GM18505 (cell line): ENCODE data around the gene SH3BP5.

ENCODE experiments used
- ATAC-seq: cut with Tn5 transposase; IDR thresholded peaks from one replicate; pipeline ENCODE4 v1.9.1; 2021; ENCODE audit not compliant: unreplicated experiment
- POLR2A ChIP-seq: IDR thresholded peaks from 4 replicates; pipeline ENCODE4 v1.6.1; 2011; ENCODE audit warnings: borderline replicate concordance; ENCODE audit not compliant: insufficient read depth, insufficient read length; ENCODE audit errors: extremely low read depth

SH3BP5 gene

DNA sequence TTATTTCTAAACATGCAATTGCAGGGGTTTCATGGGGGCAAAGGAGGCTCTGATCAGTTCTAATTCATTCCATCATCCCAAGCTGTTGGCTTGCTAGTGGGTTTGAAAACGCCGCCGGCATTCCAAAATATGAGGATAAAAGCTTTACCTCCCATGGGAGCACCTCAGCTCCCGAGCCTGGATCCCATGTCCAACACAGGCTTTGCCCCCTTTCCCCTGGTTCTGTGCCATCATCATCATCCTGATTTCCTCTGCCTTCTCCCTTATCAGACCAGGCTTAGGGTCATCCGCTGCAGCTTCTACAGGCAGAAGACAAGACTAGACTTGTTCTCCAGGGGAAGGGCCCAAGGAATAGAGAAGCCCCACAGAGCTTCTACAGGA lies 25.4 kb downstream of the SH3BP5 start:
- no peak for ATAC-seq
- no peak for TF ChIP-seq POLR2A

DNA sequence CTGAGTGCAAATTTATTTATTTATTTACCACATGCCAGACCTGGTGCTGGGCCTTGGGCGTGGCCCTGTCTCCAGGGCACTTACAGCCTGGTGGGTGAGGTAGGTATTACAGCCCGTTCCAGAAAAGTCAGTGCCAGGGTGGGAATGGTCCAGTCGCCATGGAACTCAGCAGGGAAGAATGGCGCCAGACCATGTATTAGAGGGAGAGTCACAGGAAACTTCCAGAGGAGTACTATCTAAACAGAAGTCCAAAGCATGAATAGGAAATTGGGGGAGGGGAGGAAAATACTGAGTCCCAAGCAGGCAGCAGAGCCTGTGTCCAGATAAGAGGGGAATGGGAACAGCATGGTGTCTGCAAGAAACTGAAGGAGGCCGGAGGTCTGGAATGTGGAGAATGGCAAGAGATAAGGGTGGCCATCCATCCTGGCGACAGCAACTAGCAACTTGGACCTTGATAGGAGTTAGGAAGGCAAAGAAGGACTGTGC lies 27.0 kb downstream of the SH3BP5 start:
- TF ChIP-seq POLR2A, result no peak
- ATAC-seq, result no peak

DNA sequence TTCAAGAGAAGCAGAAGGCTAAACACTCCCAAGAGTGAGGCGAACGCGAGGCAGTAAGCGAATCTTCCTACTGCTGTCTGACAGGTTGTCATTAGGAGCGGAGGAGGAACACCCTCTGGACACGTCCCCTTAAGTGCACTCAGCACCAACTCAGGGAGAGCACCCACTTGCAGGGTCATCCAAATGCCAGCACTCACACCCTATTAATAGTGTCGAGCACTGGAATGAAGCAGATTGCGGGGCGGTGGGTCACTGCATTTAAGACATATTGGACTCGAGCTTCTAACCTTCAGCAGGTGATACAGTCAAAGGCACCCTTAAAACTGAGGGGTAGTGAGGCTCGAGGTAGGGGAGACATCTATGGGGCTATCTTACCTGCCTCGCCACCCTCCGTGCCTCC lies 28.7 kb downstream of the SH3BP5 start:
- TF ChIP-seq POLR2A, result no peak
- ATAC-seq, result no peak

DNA sequence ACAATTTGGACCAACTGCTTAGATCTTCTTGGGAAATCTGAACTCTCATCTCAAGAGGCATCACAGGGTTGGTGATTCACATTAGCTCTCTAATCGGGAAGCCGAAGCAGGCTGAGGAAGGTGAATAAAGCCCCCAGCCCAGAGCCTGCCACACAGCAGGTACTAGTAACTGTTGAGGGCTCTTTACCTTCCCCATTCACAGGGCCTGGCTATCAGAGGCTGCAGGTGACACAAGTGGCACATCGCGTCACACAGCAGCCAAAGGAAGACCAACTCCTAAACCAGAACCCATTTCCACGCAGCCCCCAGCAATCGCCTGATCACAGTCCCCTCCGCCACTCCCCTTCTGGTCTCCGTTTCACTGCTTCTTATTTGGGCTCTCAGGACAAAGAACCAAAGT lies 29.2 kb downstream of the SH3BP5 start:
- no peak for TF ChIP-seq POLR2A

DNA sequence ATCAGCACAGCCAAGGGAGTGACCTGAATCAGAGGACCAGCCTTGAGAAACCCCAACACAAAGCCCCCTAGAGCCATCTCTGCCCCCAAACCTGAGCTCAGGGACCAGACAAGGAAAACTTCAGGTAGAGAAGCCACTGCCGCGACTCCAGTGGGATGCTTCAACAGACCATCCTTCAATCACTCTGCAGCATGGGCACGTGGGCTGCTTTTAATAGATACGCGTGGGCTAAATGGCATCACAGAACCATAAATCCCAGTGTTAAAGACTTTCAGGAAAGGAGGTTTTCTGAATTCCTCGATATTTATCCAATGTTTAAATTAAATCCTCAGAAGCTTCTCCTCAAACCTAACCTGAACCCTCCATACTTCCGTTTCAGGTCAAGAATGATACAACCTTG lies 30.6 kb downstream of the SH3BP5 start:
- ATAC-seq, result no peak
- TF ChIP-seq POLR2A, result no peak

More for the DNA sequence above, 29.2 kb downstream of the SH3BP5 start:
- no peak for ATAC-seq

DNA sequence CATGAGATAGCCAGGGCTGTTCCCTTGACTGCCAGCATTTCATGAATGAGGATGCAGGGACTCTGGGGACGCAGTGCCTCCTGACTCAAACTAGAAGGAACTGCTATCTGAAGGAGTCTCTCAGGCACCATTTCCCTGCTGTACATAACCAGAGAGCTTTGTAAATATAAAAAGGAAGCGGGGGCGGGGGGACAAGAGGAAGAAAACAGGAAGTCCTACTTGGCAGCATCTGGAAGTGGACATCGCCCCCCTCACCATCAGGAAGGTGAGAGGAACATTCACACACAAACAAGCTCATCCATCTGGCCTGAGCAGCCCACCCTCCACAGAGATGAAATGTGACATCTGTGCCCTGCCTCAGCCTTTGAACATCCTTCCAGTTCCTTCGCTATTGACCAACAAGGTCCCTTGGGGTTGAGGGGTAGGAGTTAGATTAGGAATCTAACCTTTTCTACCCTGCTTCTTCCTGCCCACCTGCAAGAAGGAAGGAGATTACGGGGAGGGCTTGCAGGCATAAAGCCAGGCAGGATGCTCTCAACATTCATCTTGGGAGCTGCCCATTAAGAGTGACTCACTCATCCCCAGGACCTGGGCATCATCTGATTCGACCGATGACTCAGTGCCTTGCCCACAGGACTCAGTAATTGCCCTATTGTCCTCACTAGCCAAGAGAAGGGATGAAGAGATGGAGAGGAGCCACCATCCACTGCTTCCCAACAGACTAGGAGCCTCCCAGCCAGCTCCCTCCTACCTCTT lies 31.9 kb downstream of the SH3BP5 start:
- TF ChIP-seq POLR2A, result no peak
- no peak for ATAC-seq

DNA sequence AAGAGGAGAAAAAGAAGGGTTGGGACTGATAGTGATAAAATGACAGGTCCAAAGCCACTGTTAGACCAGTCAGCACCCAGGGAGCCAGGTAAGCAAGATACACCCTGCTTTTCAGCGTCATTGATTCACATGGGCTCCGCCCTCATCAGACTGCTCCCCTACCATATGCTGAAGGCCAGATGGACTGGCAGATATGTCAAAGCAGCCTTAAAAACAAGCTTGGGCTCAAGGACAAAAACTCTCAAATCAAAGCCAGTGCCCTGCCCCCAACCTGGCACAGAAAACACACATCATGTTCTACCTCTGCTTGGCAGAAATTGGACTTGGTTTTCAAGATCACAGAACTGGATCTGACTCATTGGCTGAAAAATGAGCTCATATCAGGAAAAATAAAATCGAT lies 33.4 kb downstream of the SH3BP5 start:
- no peak for ATAC-seq
- TF ChIP-seq POLR2A, result no peak

DNA sequence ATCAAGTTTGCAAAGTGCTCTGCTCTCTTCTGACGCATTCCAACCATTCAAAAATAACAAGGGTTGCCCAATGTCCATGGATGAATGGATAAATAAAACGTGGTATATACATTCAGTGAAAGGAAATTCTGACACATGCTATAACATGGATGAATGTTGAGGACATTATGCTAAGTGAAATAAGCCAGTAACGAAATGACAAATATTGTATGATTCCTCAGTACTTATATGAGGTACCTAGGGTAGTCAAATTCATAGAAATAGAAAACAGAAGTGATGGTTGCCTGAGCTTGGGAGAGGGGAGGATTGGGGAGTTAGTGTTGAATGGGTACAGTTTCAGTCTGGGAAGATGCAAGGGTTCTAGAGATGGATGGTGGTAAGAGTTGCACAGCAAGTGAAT lies 33.9 kb downstream of the SH3BP5 start:
- no peak for TF ChIP-seq POLR2A
- ATAC-seq, result no peak

DNA sequence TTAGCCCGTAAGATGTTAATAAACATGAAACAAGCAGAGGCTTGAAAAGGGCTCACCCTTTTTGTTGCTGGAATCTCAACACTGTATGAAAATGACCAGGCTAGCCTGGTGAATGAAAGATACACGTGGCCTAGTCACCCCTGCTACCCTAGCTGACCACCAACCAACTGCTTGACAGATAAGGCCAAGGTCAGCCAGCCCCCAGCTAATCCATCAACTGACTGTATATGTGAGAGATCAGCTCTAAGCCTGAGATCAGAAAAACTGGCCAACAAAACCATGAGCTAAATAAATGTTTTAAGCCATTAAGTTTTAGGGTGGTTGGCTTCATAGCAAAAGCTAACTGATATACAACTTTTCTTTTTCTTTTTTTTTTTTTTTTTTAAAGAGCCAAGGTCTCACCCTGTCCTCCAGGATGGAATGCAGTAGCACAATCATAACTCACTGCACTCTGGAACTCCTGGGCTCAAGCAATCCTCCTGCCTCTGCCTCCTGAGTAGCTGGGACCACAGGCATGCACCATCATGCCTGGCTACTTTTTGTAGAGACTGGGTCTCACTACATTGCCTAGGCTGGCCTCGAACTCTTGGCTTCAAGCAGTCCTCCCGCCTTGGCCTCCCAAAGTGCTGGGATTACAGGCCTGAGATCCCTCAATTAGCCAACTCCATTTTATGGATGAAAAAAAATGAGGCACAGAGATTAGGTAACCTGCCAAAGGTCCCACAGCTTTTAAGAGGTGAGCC lies 34.6 kb downstream of the SH3BP5 start:
- TF ChIP-seq POLR2A, result no peak
- no peak for ATAC-seq

DNA sequence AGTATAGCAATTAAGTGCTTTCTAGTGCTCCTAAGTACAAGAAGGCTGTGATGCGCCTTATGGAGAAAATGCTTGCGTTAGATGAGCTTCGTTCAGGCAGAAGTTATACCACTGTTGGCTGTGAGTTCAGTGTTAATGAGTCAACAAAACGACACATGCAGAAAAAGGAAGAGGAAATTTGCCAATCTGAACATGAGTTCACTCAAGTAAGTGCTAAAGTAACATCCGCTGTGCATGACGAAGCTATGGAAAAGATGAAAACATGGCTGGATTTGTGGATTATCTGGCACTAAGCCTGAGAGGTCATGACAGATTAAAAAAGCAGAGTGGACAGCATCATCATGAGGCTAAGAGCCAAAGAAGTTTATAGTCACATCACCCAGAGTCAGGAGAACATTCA lies 36.9 kb downstream of the SH3BP5 start:
- ATAC-seq, result no peak
- TF ChIP-seq POLR2A, result no peak

DNA sequence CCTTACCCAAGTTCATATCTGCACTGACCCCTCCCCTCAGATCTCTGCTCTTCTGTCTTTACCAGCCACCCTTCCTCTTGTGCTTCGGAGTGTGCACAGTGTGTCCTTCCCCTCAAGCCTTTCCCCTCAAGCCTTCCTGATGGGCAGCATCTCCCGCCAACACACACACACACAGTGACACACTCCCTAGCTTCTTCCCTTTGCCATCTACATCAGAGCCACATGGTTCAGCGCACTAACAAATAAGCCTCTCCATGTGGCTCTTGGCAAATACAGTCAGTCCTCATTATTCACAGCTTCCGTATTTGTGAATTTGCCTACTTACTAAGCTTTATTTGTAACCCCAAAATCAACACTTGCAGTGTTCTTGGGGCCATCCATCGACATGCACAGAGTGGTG lies 37.5 kb downstream of the SH3BP5 start:
- no peak for TF ChIP-seq POLR2A
- ATAC-seq, result no peak

DNA sequence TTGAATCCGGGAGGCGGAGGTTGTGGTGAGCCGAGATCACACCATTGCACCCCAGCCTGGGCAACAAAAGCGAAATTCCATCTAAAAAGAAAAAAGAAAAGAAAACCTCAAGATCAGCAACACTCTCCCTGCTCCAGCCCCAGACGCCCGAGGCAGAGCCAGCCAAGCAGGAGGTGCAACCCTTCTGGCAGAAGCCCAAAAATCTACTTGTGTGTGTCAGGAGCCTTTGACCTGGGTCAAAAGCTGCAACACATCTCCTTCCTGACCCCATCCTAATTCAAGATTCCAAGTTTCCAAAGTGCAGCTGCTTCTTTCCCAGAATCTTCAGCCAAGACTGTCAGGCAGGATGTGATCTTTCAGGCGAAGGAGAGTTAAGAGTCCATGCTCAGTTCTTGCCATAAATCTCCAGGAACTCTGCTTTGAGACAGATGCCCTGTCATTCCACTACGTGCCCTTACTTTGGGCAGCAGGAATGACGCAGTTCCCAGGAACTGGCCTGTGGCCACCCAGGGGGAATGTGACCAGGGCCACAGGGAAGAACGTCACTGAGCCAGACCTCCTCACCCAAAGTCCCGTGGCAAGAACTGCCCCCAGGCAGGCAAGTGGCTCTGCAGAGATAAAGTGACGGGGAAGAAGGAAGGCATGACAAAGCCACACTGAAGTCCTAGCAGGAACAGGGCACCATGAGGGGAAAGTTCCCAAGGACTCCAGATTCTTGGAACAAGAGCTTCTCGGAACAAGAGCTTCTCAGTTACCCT lies 39.4 kb downstream of the SH3BP5 start:
- no peak for ATAC-seq
- TF ChIP-seq POLR2A, result no peak
